Forelimb muscle (tissue), 1 donor: ENCODE results near the gene CHRNA9. TPM values are rescaled to one million over a fixed set of nuclear protein-coding genes. Genes with fewer than 3 reads are reported as not detected.
"Not testable (repeated sequence)": the region's sequence is repeated elsewhere in the genome, so short reads cannot be mapped to it uniquely, and the experiment has no call there.

Experiments
- DNase-seq: peaks from one replicate; pipeline ENCODE4 v3.0.0-alpha.2; 2013; ENCODE audit warnings: low read depth
- polyA plus RNA-seq: library from polyadenylated mRNA; unstranded; fragments of 120-200 nt; gene quantifications from one replicate; pipeline ENCODE4 v1.2.1, GENCODE V29; 2013; ENCODE audit not compliant: insufficient read length

Gene CHRNA9, protein sequence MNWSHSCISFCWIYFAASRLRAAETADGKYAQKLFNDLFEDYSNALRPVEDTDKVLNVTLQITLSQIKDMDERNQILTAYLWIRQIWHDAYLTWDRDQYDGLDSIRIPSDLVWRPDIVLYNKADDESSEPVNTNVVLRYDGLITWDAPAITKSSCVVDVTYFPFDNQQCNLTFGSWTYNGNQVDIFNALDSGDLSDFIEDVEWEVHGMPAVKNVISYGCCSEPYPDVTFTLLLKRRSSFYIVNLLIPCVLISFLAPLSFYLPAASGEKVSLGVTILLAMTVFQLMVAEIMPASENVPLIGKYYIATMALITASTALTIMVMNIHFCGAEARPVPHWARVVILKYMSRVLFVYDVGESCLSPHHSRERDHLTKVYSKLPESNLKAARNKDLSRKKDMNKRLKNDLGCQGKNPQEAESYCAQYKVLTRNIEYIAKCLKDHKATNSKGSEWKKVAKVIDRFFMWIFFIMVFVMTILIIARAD
- polyA plus RNA-seq = 0.10 TPM

DNA sequence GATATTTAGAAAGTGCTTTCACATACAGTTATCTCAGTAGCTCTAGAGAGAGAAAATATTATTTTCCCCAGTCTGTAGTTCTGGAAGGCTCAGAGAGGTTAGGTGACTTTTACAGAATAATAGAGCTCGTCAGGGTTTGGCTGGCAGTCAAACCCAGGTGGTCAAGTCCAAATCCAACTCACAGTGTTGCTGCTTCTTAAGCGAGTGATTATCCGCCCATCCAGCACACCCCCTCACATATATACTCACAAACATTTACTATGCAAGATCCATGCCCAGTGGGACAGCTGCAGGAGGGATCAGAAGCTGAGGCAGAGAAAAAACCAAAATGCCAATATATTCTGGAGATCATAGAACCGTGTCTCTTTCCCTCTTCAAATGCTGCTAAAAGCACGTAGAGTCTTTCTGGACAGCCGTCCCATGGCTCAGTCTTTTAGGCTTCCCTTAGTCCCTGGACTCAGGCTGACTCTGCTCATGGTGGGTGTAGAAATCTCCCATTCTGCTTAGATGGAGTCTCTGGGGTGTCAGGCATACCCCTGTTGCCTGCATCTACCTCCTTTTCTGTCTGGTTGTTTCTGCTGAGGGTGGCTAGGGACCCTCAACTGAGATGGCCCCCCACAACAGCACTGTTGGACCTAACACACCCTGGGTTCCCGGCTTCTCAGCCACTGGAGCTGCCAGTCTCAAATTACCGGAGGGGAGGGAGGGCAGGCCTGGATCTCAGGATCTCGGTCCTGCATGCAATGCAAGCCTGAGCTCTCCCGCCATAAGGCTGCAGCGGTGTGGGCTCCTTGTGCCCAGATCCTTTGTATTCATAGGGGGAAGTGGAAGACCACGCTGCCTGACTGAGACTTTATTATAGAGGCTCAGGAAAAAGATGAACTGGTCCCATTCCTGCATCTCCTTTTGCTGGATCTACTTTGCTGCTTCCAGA lies at the start of gene CHRNA9:
CHRNA9 (plus strand) TSS at position 743 of the 934 bp plus-strand sequence; CDS start at position 878, 135 bp downstream.
- DNase-seq = no peak

DNA sequence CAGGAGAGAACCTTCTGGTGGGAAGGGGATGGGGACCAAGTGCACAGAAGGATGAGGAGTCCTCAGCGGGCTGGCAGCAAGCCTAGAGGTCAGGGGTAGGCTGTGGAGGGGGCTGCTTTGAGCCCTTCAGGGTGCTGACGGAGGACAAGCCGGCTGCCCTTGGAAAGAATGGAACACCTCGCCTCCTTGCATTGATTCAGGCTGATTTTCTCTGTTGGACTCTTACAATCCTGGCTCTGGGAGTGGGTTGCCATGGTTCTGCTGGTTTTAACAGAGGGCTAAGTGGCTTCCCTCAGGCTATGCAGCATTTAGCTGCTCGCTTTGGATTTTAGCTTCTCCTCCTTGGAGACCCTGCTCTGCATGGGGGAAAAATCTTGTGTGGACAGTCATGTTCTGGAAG lies 49.4 kb upstream of the CHRNA9 start:
- DNase-seq = no peak

DNA sequence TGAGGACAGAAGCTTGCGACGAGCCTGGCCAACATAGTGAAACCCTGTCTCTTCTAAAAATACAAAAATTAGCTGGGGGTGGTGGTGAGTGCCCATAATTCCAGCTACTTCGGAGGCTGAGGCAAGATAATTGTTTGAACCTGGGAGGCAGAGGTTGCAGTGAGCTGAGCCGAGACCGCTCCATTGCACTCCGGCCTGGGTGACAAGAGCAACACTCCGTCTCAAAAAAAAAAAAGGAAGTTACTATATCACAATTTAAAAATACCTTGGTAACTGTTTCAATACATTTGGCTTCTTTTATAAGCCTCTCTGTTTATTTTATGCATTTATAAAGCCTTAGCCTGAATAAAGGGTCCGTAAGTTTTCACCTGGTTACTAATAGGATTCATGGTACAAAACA lies 46.6 kb upstream of the CHRNA9 start:
- no peak for DNase-seq

DNA sequence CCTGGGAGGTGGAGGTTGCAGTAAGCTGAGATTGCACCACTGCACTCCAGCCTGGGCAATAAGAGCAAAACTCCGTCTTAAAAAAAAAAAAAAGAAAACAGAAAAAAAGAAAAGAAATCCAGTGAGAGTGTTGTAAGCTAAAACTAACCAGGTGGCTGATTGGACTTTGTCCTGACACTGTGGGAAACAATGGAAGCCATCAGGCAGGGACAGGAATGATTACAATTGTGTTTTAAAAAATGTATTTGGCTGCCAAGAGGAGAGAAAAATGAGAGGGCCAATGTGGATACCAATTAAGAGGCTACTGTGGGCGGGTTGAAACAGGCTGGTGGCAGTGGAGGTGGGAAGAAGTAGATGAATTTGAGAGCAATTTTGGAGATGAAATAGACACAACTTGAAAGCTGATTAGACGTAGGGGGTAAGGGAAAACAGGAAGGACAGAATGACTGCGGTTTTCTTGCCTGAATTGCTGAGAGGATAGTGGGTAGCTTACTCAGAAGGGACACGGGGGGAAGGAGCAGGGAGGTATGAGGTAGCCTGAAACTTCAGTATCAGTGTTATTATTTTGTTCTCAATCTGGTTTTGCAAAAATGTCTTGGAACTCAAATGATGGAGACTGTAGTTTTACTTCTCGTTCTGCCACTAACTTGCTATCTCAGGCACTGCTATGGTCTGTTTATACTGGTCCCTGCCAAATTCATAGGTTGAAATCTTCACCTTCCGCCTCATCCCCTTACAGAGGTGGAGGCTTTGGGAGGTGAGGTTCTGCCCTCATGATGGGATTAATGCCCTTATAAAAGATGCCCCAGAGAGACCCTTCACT lies 45.6 kb upstream of the CHRNA9 start:
- DNase-seq = no peak

DNA sequence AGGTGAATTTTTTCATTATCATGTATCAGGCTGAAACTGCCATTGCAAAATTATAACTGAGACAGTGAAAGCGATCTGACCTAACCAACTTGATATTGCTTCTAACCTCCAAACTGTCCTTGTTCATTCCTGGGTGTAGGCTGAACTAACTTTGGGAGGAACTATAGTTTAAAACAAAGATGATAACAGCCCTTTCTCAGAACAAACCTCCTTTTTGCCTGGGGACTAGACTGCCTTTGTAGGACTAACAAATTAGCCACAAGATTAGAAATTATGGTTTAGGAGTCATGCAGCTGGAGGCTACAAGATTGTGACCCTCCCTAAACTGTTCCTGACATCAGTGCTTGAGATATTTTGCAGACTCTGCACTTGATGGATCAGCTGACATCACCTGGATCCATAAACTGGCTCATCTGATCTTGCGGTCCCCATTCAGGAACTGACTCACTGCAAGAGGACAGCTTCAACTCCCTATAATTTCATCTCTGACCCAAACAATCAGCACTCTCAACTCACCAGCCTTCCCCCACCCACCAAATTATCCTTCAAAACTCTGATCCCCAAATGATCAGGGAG lies 44.4 kb upstream of the CHRNA9 start:
- not testable (repeated sequence) for DNase-seq

DNA sequence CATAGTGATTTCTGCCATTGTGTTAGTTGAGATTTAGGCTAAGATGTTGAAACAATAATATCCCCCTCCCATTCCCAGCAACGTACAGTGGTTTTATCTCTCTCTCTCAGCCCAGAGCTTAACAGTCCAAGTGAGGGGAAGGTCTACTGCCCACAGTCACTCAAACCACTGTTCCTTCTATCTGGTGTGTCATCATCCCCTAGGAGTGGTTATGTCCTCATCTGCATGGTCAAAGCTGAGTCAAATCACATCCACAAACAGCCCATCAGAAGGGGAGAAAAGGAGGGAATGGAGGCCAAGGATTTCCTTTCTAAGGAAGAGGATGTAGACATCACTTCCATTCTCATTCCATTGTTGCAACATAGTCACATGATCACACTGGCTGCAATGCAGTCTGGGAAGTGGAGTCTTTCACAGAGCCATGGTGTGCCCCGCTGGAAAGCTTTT lies 42.8 kb upstream of the CHRNA9 start:
- DNase-seq = no peak

DNA sequence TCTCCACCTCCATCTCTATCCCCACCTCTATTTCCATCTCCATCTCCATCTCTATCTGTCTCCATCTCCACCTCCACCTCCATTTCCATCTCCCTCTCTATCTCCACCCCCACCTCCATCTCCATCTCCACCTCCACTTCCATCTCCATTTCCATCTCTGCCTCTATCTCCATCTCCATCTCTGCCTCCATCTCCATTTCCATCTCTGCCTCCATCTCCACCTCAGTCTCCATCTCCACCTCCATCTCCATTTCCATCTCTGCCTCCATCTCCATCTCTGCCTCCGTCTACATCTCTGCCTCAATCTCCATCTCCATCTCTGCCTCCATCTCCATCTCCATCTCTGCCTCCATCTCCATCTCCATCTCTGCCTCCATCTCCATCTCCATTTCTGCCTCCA lies 40.8 kb upstream of the CHRNA9 start:
- no peak for DNase-seq

DNA sequence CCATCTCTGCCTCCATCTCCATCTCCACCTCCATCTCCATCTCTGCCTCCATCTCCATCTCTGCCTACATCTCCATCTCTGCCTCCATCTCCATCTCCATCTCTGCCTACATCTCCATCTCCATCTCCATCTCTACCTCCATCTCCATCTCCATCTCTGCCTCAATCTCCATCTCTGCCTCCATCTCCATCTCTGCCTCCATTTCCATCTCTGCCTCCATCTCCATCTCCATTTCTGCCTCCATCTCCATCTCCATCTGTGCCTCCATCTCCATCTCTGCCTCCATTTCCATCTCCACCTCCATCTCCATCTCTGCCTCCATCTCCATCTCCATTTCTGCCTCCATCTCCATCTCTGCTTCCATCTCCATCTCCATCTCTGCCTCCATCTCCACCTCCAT lies 40.1 kb upstream of the CHRNA9 start:
- not testable (repeated sequence) for DNase-seq

DNA sequence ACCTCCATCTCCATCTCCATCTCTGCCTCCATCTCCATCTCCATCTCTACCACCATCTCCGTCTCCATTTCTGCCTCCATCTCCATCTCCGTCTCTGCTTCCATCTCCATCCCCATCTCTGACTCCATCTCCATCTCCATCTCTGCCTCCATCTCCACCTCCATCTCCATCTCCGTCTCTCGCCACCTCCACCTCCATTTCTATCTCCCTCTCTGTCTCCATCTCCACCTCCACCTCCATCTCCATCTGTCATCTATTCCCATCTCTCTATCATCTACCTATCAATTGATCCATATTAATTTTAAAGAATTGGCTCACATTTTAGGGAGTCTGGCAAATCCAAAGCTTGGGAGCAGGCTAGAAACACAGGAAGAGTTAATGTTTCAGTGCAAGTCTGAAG lies 39.6 kb upstream of the CHRNA9 start:
- no peak for DNase-seq

DNA sequence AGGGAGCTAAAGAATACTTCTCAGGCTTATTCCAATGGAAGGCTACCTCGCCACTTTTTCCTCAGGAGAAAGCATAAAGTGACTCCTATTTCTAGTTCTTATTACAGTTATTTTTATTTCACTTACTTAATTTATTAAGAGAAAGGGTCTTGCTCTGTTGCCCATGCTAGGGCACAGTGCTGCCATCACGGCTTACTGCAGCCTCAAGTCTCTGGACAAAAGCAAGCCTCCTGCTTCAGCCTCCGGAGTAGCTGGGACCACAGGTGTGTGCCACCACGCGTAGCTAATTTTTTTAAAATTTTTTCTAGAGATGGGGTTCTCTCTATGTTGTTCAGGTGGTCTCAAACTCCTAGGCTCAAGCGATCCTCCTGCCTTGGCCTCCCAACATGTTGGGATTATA lies 36.0 kb upstream of the CHRNA9 start:
- DNase-seq = no peak

DNA sequence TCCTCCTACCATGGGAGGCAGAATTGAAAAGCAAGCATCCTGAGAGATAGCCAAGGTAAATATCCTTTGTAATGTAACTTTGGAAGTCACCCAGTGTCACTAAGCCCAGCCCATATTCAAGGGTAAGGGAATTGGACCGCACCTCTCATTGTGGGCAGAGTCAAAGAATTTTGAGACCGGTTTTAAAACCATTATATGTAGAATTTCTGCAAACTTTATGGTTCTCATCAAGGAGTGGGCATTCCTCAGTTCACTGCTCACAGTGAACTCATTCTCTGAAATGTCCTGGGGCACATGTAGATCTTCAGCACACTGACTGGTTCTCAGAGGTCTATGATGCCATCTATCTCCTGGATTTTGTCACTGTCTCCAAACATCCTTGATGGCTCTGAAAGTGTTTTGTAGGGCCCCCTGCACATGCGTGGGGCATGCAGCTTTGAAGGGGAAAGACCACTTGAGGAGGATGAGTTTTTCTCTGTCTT lies 35.3 kb upstream of the CHRNA9 start:
- DNase-seq = no peak

DNA sequence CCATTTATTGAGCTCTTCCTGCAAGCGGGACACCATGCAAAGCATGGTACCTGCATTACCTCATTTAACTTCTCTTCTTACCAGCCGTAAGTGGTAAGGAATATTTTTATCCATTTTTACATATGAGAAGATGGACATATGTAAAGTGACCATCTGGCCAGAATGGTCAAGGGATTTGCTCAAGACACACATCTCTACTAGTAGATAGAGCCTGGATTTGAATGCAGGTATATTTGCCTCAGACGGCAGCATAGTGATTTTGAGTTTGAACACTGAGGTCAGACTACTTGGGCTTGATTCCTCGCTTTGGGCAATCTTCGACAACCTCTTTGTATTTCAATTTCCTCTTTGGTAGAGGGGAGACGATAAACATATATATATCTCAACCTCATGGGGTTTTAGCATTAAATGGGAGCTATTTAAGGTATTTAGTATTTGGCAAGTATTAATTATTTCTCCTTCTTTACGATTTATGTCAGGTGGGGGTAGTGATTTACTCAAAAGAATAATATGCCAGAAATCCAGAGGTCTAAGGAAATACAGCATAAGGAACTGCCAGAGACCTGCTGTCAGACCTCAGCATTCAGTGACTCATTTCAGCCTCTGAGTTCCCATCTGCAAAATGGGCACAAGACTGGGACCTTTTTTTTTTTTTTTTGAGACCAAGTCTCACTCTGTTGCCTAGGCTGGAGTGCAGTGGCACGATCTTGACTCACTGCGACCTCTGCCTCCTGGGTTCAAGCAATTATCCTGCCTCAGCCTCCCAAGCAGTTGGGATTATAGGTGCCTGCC lies 34.6 kb upstream of the CHRNA9 start:
- no peak for DNase-seq

DNA sequence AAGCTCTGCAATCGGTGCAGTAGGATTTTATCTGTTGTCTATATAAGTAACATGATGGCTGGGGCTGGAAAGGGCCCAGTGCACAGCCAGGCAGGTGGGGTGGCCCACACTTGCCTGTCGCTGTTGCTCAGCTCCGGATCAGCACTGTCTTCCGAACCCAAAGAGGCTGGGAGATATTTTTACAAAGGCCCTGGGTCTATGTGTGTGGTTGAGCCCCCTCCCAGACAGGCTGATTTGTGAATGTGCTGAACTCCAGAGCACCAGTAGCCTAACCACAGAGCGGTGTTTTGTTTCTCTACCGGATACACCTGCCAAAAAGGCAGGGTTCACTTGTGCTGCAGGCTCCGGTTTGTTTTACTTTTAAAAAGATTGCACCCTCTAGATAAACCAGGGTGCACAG lies 33.5 kb upstream of the CHRNA9 start:
- no peak for DNase-seq

DNA sequence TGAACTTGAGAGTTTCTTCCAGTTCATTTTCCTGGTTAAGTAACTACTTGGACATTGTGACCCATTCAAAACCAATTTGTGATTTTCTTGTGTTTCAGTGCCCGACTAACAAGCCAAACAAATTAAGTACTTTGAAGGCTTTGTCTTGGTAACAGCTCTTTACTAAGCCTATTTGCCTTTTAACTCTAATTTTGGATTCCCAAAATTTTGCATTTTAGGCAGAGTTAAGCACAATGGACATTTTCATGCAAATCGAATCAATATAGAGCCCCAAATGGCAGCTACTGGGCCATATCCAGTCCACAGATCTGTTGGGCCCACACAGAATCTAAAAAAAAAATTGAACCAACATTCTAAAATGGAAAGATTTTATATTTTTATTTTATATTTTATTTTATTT lies 31.4 kb upstream of the CHRNA9 start:
- DNase-seq = no peak

DNA sequence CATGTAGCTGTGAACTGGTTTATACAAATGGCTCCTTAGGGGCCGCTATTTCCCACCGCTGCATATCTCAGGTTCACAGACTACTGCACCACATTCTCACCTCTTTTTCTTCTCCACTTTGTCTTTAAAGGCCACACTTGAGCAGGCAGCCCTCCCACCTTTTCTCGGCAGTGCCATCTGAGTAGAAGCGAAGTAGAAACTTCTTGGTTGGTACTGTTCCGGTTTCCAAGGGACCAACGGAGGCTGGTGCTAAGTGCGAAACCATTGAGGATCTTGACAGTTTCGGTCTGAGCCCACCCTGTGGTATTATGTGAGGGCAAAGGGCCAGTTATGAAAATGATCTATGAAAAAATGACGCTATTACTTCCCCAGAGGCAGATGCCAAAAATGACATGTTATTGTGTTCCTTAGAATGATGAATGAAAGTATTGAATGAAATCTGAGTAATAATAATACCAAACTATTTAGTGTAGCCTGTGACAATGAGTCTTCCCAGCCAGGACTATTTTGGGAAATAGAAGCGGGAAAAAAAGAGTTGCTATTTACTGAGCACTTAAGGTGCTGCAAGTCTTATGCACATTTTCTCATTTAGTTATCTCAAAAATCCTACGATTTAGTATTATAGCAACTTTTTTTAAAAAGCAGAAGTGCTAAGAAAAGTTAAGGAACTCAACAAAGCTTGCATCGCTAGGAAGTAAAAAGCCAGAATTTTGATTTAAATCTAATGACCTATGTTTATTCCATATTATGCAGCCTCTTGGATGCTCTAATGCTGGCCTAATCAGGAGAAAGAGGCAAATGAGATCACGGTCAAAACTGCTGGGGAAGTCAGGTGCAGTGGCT lies 29.6 kb upstream of the CHRNA9 start:
- no peak for DNase-seq

DNA sequence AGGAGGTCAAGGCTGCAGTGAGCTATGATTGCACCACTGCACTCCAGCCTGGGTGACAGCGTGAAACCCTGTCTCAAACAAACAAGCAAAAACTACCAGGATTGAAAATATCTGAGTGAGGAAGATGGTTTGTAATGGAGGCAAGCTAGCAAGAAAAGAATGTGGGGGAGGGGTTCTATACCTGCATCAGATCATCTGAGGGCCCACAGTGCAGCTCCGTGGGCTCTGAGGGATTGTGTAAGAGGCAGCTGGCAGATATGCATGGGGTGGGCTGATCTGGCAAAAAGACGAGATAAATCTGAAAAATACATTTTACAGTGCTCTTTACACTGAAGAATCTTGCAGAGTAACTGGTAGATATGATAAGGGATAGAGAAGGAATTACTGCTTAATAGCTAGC lies 28.9 kb upstream of the CHRNA9 start:
- DNase-seq = no peak

DNA sequence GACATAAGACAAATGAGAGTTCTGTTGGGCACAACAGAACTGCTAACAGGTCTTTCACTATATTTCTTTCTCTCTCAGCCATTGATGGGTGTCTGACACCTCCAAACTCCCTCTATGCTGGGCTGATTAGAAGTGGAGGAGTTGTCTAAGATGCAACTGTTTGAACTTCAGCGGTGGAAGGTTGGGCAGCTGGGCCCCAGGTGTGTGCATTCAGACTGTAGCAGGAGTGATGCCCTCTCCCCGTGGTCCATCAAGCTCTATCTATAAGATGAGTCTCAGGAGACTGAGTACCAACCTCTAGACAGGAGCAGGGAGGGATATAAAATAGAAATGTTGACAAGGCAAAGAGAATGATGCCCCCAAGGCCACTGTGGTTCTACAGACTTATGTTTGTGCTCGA lies 28.2 kb upstream of the CHRNA9 start:
- no peak for DNase-seq

DNA sequence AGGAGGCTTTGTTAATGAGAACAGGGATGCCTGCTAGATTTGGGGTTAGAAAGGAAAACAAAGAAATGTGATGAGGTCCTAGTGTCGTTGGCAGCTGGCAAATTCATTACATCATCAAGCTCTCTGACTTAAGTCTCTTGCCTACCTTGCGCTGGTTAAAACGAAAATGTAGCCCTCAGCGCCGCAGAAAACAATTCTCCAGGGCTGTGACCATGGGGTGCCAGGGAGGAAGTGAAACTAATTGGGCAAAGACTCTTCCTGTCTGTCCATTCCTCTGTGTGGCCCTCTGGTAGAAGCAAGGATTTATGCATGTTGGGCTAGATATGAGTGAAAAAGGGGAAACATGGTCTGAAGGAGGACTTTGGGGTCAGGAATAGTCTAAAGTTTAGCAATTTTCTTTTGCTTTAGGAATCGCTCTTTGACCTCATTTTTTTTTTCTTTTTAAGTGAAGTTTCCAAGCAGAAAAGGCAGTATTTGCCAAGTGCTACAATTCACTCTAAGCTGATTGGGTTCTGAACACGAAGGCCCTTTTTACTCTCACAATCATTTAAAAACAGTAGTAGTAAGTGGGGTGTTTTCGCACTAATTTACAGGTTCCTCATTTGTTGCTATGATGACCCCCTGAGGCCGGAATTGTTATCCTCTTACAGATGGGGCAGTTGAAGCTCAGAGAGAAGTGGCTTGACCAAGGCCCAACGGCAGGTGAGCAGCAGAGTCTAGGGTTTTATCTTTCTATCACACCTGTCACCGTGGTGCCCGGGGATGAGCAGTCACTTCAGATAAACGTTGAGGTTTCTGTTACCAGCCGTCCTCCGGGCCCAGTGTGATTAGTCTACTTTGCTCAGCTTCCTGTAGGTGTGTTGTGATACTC lies 27.3 kb upstream of the CHRNA9 start:
- DNase-seq = no peak
